HFFc6 (cell line): ENCODE data around the gene SLC44A4. TPM values are rescaled to one million over a fixed set of nuclear protein-coding genes. Genes with fewer than 3 reads are reported as not detected.
A peak's percentile ranks its signal among the peaks of the same experiment; 100 is the strongest.
"Not testable (repeated sequence)": the region's sequence is repeated elsewhere in the genome, so short reads cannot be mapped to it uniquely, and the experiment has no call there.

ENCODE experiments used
- DNase-seq: peaks from one replicate; pipeline ENCODE4 v3.0.0-alpha.2; 2018
- H3K27ac Mint-ChIP-seq: 2 replicates; pipeline ENCODE4 v1.8.0; 2020; ENCODE audit warnings: mild to moderate bottlenecking, mixed read lengths
- H3K27me3 Mint-ChIP-seq: 2 replicates; pipeline ENCODE4 v1.8.0; 2021; ENCODE audit warnings: mild to moderate bottlenecking, moderate library complexity, mixed read lengths; ENCODE audit not compliant: insufficient read depth
- H3K36me3 Mint-ChIP-seq: 2 replicates; pipeline ENCODE4 v1.8.0; 2021; ENCODE audit warnings: low read depth, mixed read lengths
- H3K4me1 Mint-ChIP-seq: 2 replicates; pipeline ENCODE4 v1.8.0; 2020; ENCODE audit warnings: low read depth, mixed read lengths
- H3K4me3 Mint-ChIP-seq: 2 replicates; pipeline ENCODE4 v1.8.0; 2020; ENCODE audit warnings: mild to moderate bottlenecking, moderate library complexity, mixed read lengths
- H3K9me3 Mint-ChIP-seq: 2 replicates; pipeline ENCODE4 v1.8.0; 2020; ENCODE audit warnings: mild to moderate bottlenecking, mixed read lengths
- total RNA-seq, 6 experiments: library from RNA; stranded (reverse); fragmentation: NEBNext Ultra II Directional; extraction: Animal tissue kit (Norgen Biotek cat#: 25700); gene quantifications; 2 replicates in 1 of 6; 3 replicates in 5 of 6; pipeline ENCODE4 v1.2.3, GENCODE V29; 2021
- TF ChIP-seq, protein P1 (sequence below): fragments of 200-600 bp; sonication (generic); IDR thresholded peaks from 2 replicates; pipeline ENCODE4 v1.5.0; 2021; ENCODE audit warnings: antibody characterized with exemption, mild to moderate bottlenecking

Gene SLC44A4
- total RNA-seq, 6 experiments from 2014 or later, result 0.10 TPM; not detected in 5

- H3K27me3 Mint-ChIP-seq, result no peaks in the 10 kb centered on the region
- H3K9me3 Mint-ChIP-seq, result peaks cover 6% of the 10 kb centered on the region
- TF ChIP-seq, protein P1, sequence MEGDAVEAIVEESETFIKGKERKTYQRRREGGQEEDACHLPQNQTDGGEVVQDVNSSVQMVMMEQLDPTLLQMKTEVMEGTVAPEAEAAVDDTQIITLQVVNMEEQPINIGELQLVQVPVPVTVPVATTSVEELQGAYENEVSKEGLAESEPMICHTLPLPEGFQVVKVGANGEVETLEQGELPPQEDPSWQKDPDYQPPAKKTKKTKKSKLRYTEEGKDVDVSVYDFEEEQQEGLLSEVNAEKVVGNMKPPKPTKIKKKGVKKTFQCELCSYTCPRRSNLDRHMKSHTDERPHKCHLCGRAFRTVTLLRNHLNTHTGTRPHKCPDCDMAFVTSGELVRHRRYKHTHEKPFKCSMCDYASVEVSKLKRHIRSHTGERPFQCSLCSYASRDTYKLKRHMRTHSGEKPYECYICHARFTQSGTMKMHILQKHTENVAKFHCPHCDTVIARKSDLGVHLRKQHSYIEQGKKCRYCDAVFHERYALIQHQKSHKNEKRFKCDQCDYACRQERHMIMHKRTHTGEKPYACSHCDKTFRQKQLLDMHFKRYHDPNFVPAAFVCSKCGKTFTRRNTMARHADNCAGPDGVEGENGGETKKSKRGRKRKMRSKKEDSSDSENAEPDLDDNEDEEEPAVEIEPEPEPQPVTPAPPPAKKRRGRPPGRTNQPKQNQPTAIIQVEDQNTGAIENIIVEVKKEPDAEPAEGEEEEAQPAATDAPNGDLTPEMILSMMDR, result no peak
- H3K36me3 Mint-ChIP-seq, result peaks cover 6% of the 10 kb centered on the region
- H3K4me1 Mint-ChIP-seq, result peaks cover 6% of the 10 kb centered on the region
- H3K4me3 Mint-ChIP-seq, result no peak overlapping the region
- H3K27ac Mint-ChIP-seq, result no peak overlapping the region; the same call in 1 of the 2 replicates
- no peak for DNase-seq
Measured at GRCh38 chr6:31851485-31851832, 27.3 kb downstream of the SLC44A4 start.

- H3K27ac Mint-ChIP-seq, result no peak overlapping the region; the same call in 1 of the 2 replicates
- DNase-seq, result no peak
- H3K27me3 Mint-ChIP-seq, result no peaks in the 10 kb centered on the region
- H3K4me1 Mint-ChIP-seq, result peaks cover 6% of the 10 kb centered on the region
- peaks cover 6% of the 10 kb centered on the region for H3K9me3 Mint-ChIP-seq
- H3K4me3 Mint-ChIP-seq, result no peak overlapping the region
- TF ChIP-seq, protein P1, result no peak
- H3K36me3 Mint-ChIP-seq, result peaks cover 6% of the 10 kb centered on the region
Measured at GRCh38 chr6:31850765-31851484, 27.9 kb downstream of the SLC44A4 start.

DNA sequence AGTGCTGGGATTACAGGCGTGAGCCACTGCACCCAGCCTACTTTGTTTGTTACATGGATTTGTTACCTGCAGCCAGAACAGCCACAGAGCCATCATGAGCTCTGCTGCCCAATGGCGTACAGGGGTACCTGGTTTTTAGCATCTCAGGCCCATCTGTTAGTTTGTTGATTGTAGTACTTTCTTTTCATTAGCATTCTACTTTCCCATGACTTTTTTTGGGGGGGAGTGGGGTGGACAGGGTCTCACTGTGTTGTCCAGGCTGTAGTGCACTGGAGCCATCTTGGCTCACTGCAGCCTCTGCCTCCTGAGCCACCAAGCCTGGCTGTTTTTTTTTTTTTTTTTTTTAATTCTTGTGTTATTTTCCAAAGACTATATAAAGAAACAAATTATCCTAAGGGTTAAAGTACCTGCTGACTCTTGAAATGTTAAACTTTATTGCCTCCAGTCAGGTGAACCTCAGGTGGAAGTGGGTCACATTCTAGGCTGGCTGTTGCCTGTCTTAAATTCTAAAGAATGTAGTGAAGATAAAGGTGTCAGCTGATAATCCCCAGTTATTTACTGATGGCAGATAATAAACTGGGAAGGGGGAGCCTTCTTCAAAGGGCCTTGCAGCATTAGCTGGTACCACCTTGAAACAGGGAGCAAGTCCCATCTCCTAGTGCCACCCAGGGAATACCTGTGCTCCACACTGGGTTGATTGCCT lies 31.4 kb downstream of the SLC44A4 start:
- Mint-ChIP-seq H3K36me3 (peaks cover 6% of the 10 kb centered on the region; the same call in 1 of the 2 replicates), H3K27me3 (peaks cover 1% of the 10 kb centered on the region; the same call in 1 of the 2 replicates), H3K4me3 (no peak overlapping the region), H3K9me3 (peaks cover under 1% of the 10 kb centered on the region), H3K27ac (no peak overlapping the region), H3K4me1 (peaks cover 6% of the 10 kb centered on the region)
- TF ChIP-seq, protein P1, result no peak
- DNase-seq, result no peak

GRCh38 chr6:31844507-31844906 lies 34.3 kb downstream of the SLC44A4 start:
- no peak overlapping the region for H3K27ac Mint-ChIP-seq
- H3K27me3 Mint-ChIP-seq, result peaks cover 1% of the 10 kb centered on the region; the same call in 1 of the 2 replicates
- TF ChIP-seq, protein P1, result no peak
- no peak overlapping the region for H3K4me3 Mint-ChIP-seq
- DNase-seq, result no peak
- H3K4me1 Mint-ChIP-seq, result peaks cover 5% of the 10 kb centered on the region; the same call in 1 of the 2 replicates
- peaks cover 12% of the 10 kb centered on the region for H3K36me3 Mint-ChIP-seq
- H3K9me3 Mint-ChIP-seq, result no peaks in the 10 kb centered on the region

GRCh38 chr6:31842053-31842452 lies 36.7 kb downstream of the SLC44A4 start:
- no peaks in the 10 kb centered on the region for H3K9me3 Mint-ChIP-seq

GRCh38 chr6:31839779-31840126 lies 39.0 kb downstream of the SLC44A4 start:
- Mint-ChIP-seq H3K9me3 (peaks cover 10% of the 10 kb centered on the region; the same call in 1 of the 2 replicates), H3K4me1 (peaks cover 31% of the 10 kb centered on the region), H3K27me3 (peaks cover 22% of the 10 kb centered on the region), H3K27ac (peak overlapping the region; percentile 35; the same call in 1 of the 2 replicates), H3K36me3 (peaks cover 44% of the 10 kb centered on the region)
- not testable (repeated sequence) for H3K4me3 Mint-ChIP-seq, DNase-seq

More at GRCh38 chr6:31842053-31842452, 36.7 kb downstream of the SLC44A4 start:
- peaks cover 1% of the 10 kb centered on the region; the same call in 1 of the 2 replicates for H3K27me3 Mint-ChIP-seq
- peaks cover 19% of the 10 kb centered on the region for H3K4me1 Mint-ChIP-seq
- H3K27ac Mint-ChIP-seq, result 0 out of 2 replicates have a peak overlapping the region, but pooled peaks have one; percentile 16
- TF ChIP-seq, protein P1, result no peak
- peaks cover 27% of the 10 kb centered on the region for H3K36me3 Mint-ChIP-seq
- DNase-seq, result no peak
- H3K4me3 Mint-ChIP-seq, result no peak overlapping the region
